Measurements from ENCODE around the gene TIMM10.
A peak's percentile ranks its signal among the peaks of the same experiment; 100 is the strongest.
"Not testable (repeated sequence)": the region's sequence is repeated elsewhere in the genome, so short reads cannot be mapped to it uniquely, and the experiment has no call there.

TIMM10 gene

DNA sequence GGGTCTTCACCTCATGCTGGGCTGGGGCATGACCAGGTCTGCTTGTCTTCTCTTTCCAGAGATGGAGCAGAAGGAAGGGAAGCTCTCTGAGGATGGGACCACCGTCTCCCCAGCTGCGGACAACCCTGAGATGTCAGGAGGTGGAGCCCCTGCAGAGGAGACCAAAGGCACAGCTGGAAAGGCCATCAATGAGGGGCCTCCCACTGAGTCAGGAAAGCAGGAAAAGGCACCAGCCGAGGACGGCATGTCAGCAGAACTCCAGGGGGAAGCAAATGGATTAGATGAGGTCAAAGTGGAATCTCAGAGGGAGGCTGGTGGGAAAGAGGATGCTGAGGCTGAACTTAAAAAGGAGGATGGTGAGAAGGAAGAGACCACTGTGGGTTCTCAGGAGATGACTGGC is 12.0 kb upstream of the TIMM10 start:
- DNase-seq (ENCODE audit: low read depth, low spot score), result no peak

DNA sequence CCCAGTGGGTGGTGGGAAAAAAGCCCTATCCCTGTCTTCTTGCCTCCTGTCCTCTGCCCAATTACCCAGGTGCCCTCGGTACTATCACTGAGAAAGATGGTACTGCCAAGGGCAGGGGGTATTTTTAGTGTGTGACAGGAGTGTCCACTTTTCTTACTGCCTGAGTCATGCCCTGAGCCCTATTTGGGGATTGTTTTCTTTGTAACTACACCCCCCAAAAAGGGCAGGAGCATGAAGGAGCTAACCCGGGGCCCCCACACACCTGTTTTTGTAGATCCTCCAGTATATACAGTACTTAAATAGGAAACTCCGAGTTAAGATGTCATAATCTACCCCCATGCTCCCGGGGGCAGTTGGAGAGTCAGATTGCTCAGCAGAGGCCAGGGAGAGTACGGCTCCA is 10.6 kb upstream of the TIMM10 start:
- DNase-seq (ENCODE audit: low read depth, low spot score), result no peak

DNA sequence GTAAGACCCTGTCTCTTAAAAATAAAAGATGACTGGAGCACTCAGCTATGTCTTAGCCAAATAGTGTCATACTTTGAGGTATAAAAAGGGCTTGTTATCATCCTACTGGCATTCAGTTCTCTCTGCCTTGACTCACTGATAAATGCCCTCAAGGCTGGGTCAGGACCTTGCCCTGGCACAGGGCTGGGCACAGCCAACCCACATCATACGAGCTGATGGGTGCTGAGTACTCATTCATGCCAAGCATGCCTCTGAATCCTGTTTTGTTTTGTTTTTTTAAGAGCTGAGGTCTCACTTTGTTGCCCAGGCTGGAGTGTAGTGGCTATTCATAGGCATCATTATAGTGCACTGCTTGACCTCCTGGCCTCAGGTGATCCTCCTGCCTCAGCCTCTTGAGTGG is 8.8 kb upstream of the TIMM10 start:
- DNase-seq (ENCODE audit: low read depth, low spot score), result no peak

DNA sequence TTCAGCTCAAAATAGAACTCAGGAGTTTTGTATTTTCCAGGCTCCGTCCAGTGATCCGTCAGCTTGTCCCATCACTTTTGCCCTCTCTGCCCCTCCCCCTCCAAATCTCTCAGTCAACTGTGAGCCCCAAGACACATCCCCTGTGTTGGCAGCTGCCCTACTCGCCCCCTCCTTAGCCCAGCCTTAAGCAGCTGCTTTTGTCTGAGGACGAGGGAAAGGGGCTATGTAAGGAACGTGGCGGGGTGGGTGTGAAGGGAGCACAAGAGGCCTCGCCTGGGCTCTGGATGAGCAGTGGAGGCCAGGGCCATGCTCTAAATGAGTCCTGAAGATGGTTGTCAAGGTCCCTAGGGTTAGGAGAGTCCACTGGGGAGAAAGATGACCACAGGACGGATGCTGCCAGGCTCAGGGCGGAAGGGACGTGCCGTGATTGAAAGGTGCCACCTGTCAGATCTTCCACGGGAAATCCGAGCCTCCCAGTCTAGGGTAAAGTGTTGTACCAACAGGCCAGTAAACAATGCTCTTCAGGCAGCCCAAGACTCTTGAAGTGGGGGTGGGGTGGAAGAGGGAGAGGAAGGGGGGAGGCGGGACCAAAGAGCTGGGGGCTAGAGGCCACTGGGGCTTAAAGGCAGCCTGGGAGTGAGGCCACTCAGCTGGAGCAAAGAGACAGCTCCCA is 6.5 kb upstream of the TIMM10 start, which contains the start of gene SMTNL1:
Gene SMTNL1, plus strand, starts transcription at position 649 of the 673 bp plus-strand sequence. CDS start 5,048 bp downstream, outside the sequence.
- DNase-seq (ENCODE audit: low read depth, low spot score), result no peak

DNA sequence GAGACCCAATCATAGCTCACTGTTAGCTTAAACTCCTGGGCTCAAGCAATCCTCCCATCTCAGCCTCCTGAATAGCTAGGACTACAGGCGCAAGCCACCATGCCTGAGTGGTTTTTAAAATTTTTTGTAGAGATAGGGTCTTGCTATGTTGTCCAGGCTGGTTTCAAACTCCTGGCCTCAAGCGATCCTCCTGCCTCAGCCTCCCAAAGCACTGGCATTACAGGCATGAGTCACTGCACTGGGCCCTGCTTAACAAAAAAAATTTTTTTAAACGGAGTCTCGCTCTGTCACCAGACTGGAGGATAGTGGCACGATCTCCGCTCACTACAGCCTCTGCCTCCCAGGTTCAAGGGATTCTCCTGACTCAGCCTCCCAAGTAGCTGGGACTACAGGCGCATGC is 3.9 kb upstream of the TIMM10 start:
- DNase-seq (ENCODE audit: low read depth, low spot score), result not testable (repeated sequence)

DNA sequence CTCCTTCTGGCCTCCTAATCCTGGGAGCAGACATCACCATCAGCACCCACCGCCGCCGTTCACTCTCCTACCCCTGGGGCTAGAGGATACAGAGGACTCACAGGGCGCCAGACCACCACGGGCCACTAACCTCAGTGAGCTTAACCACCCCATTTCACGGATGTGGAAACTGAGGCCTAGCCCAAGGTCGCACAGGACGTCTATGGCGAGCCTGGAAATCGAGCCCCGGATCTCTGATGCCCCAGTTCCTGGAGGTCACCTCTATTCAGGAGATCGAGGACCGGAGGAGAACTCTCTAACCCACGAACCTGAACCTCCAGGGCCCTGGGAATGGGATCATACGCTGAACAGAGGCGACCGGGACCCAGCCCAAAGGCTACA is 349 bp downstream of the TIMM10 start:
- DNase-seq (ENCODE audit: low read depth, low spot score), result no peak

DNA sequence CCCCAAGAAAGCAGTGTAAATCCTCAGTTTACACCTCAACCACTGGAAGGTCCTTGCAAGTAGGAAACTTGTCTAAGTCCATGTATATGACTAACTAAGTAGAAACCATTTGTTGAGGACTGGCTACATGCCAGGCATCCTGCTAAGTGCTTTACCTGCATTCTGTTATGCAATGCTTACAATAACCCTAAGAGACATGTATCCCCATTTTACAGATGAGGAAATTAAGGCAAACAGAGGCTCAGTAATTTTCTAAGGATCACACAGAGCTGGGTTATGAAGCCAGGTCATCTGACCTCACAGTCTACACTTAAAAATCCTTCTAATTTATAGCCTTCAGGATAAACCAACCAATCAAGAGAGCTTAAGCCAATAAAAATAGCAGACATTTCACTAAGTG is 1.5 kb downstream of the TIMM10 start:
- DNase-seq (ENCODE audit: low read depth, low spot score), result no peak

DNA sequence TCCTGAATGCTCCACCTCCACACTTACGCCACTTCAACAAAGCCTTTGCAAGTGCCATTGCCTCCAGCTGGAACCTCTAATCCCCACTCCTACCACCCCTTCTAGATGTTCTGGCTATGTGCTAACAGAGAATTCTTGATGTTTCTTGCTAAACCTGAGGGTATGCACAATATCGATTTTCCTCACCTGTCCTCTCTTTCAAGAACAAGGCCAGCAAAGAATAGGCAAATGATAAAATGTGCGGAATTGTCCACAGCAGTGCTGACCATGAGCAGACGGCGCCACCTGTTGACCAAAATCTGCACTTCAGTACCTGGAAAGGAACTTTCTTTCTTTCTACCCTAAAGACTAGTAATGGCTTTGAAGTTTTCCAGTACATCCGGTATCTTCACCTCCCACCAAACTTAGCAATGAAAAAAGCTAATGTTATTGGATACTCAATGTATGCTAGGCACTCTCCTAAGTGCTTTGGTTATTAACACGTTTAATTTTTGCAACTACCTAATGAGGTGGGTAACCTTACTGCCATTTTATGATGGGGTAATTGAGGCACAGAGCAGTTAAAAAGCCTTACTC is 3.4 kb downstream of the TIMM10 start:
- DNase-seq (ENCODE audit: low read depth, low spot score), result peak; percentile 37

DNA sequence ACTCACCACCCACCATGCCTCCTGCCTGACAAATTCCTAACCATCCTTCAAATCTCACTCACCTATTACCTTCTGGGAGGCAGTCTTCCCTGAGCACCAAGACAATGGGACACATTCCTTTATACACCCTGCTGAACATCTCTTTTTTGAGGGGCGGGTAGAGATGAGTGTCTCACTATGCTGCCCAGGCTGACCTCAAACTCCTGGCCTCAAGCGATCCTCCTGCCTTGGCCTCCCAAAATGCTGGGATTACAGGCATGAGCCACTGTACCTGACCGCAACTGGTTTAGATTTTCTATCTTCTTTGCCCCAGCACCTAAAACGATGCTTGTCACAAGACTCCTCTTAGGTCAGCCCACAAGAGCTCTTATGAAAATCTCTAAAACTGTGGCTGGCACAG is 7.1 kb downstream of the TIMM10 start:
- DNase-seq (ENCODE audit: low read depth, low spot score), result no peak

DNA sequence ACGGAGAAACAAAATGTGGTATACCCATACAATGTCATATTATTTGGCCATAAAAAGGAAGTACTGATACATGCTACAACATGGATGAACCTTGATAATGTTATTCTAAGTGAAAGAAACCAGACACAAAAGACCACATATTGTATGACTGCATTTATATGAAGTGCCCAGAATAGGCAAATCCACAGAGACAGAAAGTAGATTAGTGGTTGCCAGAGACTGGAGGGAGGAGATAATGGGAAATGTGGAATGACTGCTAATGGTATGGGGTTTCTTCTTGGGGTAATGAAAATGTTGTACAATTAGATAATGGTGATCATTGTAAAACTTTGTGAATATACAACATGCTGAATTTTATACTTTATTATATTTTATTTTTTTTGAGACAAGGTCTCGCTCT is 9.4 kb downstream of the TIMM10 start:
- DNase-seq (ENCODE audit: low read depth, low spot score), result no peak

DNA sequence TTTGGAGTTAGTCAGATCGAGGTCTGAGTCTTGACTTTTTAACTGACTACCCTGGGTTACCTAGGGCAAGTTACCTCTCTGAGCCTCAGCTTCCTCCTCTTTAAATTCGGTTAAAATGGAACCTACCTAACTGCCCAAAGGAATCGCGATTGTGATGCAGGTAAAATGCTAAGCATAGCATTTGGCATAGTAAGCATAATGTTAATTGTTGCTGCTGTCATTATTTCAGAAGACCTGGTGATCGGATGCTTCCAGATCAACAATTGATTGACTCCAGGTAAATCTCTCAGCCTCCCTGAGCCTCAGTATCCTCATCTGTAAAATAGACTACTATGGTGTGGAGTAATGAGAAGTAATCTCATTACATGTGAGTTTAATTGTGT is 14.5 kb downstream of the TIMM10 start:
- no peak for DNase-seq (ENCODE audit: low read depth, low spot score)

DNA sequence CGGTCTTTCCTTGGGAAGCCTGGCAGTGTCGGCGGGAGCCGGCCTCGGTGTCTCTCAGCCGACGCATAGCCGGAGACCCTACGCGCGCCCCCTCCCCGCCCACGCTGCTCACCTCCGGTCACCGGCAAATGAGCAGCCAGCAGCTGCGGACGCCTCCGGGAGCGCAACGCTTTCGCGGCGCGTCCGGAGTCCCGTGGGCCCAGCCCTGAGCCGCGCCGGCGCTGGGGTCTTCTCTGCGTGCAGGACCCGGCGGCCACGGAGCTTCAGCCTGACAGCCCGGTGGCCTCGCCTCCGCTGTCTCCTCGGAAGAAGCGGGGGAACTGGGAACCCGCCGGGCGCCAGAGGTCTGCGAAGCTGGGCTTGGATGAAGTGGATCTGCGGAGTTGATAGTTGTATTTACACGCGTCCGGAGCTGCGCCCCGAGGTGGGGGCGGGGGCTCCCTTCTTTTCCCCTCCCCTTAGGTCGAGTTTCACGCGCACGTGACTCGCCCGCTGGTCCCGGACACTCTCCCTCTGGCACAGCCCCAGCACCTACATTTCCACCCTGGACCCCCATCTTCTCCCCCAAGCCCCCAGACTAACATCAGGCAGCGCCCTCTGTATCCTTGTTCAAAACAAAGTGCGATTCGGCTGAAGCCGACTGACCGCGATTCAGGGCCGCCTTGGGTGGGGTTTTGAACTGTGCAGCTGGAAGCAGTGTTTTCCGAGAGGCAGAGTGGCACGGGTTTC is 15.1 kb downstream of the TIMM10 start, which contains the start of gene SLC43A1:
Gene SLC43A1, minus strand, starts transcription at position 371 of the 729 bp plus-strand sequence. CDS start 1,591 bp downstream, outside the sequence.
- DNase-seq (ENCODE audit: low read depth, low spot score), result no peak

DNA sequence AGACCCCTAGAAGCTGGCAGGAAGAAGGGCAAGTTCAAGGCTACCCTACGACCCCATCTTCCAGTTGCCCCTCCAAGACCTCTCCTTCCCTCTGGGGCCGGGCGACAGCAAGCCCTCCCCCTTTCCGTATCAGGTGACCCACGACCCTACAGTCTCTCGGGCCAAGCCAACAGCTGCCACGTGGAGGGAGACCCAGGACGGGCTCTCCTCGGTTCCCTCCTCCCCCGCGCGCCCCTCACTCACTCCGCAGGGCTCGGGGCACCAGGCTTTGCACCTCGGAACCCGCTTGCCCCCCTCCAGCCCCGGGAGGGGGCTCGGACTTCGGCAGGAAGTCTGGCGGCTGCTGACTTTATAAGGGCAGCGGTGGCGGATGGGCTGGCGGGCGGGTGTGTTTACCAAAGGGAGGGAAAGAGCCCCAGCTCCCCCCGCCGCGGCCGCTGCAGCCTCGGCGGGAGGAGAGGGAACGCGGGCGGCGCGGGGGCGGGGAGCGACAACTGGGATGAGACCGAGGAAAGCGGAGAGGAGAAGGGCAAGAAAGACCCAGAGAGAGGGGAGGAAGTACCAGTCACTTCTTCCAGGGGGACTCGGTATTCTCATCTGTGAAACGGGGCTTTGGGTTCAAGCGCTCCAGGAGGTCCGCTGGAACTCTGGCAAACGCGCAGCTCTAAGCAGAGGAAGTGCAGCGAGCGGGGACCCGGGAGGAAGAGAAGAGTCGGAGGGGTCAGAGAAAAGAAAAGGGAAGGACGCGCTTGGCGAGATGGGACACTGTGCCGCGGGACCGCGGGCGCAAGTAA is 15.8 kb downstream of the TIMM10 start:
- peak; percentile 13 for DNase-seq (ENCODE audit: low read depth, low spot score)

DNA sequence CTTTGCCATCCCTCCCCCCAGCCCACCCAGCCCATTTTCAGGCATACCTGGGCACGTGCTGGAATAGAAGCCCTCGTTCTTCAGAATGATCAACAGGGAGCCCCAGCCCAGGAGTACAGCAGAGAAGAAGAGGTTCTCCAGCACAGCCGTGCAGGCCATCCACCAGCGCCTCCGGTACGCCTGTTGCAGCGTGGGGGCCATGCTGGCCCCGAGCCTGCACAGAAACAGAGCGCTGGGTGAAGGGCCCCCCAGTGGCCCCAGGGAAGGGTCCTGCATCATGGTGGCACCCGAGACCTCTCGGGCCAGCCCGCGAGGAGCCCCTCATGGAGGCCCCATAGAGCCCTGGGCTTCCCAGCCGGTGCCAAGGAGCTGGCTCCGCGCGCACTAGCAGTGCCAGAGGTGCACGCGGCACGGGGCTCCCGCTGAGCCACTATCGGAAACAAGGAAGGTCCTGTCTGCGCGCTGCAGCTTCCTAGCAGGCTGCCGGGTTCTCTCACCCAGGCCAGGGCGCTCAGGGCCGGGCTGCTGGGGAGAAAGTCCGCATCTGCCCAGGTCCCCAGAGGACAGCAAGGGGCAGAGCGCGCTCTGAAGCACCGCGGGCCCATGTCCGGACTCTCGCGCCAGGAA is 16.5 kb downstream of the TIMM10 start:
- DNase-seq (ENCODE audit: low read depth, low spot score), result no peak

DNA sequence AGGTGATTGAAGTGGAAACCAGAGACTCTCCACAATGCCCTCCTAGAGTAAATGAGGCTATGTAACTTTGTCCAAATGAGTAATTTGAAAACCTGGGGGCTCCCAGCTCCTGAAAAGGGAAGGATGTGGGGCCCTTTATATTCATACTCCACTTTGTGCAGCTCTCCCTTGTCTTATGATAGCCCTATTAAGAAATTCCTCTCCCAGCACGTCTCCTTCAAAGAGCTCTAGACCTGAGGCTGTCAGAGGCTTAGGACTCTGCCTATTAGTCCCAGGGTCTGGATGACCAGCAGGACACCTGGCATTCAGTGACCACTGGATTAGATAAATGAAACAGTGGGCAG is 17.1 kb downstream of the TIMM10 start:
- DNase-seq (ENCODE audit: low read depth, low spot score), result no peak

DNA sequence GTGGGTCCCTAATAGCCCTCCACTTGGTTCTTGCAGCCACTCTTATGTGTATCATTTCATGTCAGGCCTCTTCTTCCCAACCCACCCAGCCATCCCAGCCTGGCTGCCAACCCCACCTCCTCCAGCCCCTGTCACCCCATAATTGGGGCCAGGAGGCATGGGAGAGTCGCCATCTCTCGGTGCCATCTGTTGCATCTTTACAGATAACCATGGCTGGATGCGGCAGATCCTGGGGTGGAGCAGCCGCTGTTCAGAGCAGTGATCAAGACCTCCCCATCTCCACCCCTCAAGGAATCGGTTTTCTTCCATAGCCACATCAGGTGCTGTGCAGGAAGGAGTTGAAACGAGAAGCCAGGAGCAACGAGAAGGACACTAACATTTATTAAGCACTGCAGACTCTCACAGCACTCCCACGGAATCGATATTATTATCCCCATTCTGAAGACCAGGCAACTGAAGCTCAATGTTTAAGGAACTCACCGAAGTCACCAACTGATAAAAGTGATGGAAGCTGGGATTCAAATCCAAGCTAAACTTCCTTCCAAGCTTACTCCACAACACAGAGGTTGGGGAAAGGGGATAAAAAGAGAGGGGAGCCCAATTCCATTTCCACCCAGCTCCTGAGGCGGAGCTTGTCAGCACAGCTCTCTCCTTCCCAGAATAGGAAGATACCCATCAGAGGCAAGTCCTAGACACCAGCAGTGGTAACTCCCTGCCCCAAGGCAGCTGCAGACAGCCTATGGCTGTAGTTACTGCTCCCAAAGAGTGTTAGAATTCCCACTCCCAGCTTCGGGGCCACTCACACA is 17.7 kb downstream of the TIMM10 start:
- DNase-seq (ENCODE audit: low read depth, low spot score), result no peak

DNA sequence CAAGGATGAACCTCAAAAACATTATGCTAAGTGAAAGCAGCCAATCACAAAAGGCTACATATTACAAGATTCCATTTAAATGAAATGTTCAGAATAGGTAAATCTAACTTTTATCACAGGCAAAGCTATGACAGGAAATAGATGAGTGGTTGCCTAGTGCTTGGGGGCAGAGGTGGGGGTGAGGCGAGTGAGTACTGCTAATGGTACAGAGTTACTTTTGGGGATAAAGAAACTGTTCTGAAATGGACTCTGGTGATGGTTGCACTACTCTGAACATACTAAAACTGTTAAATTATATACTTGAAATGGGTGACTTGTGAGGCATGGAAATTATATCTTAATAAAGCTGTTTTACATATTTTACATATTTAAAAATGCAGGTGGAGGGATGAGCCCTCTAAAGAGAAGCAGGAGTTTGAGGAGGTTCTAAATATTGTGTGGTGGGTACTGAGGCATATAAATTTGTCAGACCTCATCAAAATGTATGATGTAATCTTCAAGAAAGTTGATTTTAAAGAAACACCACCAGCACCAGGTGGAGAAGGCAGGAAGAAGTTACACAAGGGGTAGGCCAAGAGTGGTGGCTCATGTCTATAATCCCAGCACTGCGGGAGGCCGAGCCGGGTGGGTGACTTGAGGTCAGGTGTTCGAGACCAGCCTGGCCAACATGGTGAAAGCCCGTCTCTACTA is 18.7 kb downstream of the TIMM10 start:
- no peak for DNase-seq (ENCODE audit: low read depth, low spot score)

DNA sequence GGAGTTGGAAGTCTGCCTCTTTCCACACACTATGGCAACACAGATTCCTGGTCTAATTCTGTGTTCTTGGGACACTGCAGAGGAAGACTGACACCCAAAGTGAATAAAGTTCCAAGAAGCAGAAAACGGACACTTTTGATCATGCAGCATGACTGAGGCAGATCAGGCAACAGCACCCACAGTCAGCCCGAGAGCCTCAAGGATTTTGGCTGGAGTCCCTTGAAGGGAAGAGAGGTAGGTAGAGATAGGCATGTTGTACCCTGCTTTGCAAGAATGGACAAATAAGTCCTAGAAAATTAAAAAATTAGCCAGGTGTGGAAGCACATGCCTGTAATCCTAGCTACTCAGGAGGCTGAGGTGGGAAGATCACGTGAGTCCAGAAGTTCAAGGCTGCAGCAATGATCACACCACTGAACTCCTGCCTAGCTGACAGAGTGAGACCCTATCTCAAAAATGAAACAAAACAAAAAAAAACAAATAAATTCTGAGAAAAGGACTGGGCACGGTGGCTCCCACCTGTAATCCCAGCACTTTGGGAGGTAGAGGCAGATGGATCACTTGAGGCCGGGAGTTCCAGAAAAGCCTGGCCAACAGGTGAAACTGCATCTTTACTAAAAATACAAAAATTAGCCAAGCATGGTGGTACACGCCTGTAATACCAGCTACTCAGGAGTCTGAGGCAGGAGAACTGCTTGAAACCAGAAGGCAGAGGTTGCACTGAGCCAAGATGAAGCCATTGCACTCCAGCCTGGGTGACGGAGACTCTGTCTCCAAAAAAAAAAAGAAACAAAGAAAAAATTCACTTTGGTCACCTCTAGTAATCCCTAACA is 22.0 kb downstream of the TIMM10 start:
- DNase-seq (ENCODE audit: low read depth, low spot score), result no peak

DNA sequence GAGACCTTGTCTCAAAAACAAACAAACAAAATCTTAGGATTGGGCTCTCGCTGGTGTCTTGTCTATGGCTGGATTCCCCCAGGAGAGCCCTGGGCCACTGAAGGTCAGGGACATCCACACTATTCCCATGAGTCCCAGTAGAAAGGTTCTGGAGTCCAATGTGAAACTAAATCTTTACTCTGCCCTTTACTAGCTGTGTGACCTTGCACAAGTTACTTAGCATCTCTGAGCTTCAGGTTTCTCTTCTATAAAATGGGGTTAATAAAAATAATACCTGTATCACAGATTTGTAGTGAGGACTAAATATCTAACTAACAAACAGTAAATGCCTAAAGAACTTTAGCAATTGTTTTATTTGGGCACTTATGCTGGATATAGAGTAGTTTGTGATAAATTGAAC is 24.0 kb downstream of the TIMM10 start:
- no peak for DNase-seq (ENCODE audit: low read depth, low spot score)
